ENCODE data around the gene PTPRT. TPM values are rescaled to one million over a fixed set of nuclear protein-coding genes. Genes with fewer than 3 reads are reported as not detected.

PTPRT gene
- total and polyA plus RNA-seq, 2 of the 4 experiments (the other 2 are of a cell fraction) = not detected

GRCh38 chr20:42747765-42748411 lies 441.8 kb downstream of the PTPRT start:
- H4K20me1 ChIP-seq (ENCODE audit: insufficient read depth, low read length) = no peaks in the 10 kb centered on the region
- H4K91ac ChIP-seq (ENCODE audit: insufficient read depth, low read depth, low read length) = no peak overlapping the region
- H3K23ac ChIP-seq (ENCODE audit: low read depth, low read length) = no peak overlapping the region
- H4K5ac ChIP-seq (ENCODE audit: low read depth, low read length) = no peak overlapping the region
- no peak overlapping the region for H2BK5ac ChIP-seq (ENCODE audit: low read depth, low read length, poor library complexity, severe bottlenecking)
- ATAC-seq (ENCODE audit: low read depth) (no peak), DNase-seq (no peak)
- H2BK20ac ChIP-seq (ENCODE audit: low read depth, low read length) = no peak overlapping the region
- H2BK120ac ChIP-seq (ENCODE audit: low read depth, low read length) = no peak overlapping the region
- no peak overlapping the region for H3K27ac ChIP-seq (ENCODE audit: insufficient read depth, low read length)
- H3K4me3 ChIP-seq (ENCODE audit: insufficient read depth, low read depth, low read length) = no peak overlapping the region
- H2AFZ ChIP-seq (replicated peaks; ENCODE audit: low read length, poor library complexity) = no peak overlapping the region
- WGBS, 2 experiments (ENCODE audit: extremely low coverage in 2 of 2, insufficient read length in 1 of 2) = no CpG with 5 or more reads among the region's 2 CpGs
- no peak overlapping the region for H3K18ac ChIP-seq (ENCODE audit: low read depth, low read length)
- H3K9ac ChIP-seq (ENCODE audit: low read depth, low read length) = no peak overlapping the region
- H2AK9ac ChIP-seq (replicated peaks; ENCODE audit: low read depth, low read length, poor library complexity) = no peak overlapping the region
- intact Hi-C loops (cut with micrococcal nuclease) = no loop called here
- H3K27me3 ChIP-seq (ENCODE audit: control insufficient read depth, insufficient read depth, low read length) = no peaks in the 10 kb centered on the region
- H2AK5ac ChIP-seq (ENCODE audit: low read depth, low read length) = no peak overlapping the region
- no peaks in the 10 kb centered on the region for H3K79me1 ChIP-seq (ENCODE audit: low read depth in 1 of 2, low read length in 2 of 2)
- CTCF ChIA-PET = no interaction called here
- POLR2A ChIA-PET (ENCODE audit: unreplicated experiment) = no interaction called here
- TF ChIP-seq SMC3 (IDR thresholded peaks at IDR 0.05; ENCODE audit: low read depth, low read length) = no peak
- TF ChIP-seq MAFK (IDR thresholded peaks at IDR 0.05; ENCODE audit: low read depth, low read length) = no peak
- no peak overlapping the region for H3K56ac ChIP-seq (ENCODE audit: extremely low read depth, insufficient read depth, low read length)
- H3K9me1 ChIP-seq (ENCODE audit: insufficient read depth, low read length) = no peaks in the 10 kb centered on the region
- H3K14ac ChIP-seq (replicated peaks; ENCODE audit: low read depth, low read length) = no peak overlapping the region
- no peak overlapping the region for H3K4me2 ChIP-seq (ENCODE audit: low read depth, low read length)
- no peak overlapping the region for H2BK15ac ChIP-seq (ENCODE audit: low read depth, low read length)
- dilution Hi-C loops (cut with HindIII; ENCODE audit: low sequenced_read_pairs, unreplicated experiment) = no loop called here
- H4K8ac ChIP-seq (ENCODE audit: low read depth in 2 of 2, low read length in 2 of 2) = no peak overlapping the region
- BruUV-seq (replicated peaks) = no TSS peak
- no peaks in the 10 kb centered on the region for H3K4me1 ChIP-seq (ENCODE audit: control insufficient read depth, insufficient read depth, low read length)
- in situ Hi-C loops (cut with MboI; ENCODE audit: low sequenced_read_pairs) = no loop called here
- no peaks in the 10 kb centered on the region for H3K36me3 ChIP-seq (ENCODE audit: control insufficient read depth, insufficient read depth, low read length)
- H3K4ac ChIP-seq (ENCODE audit: low read depth, low read length) = no peak overlapping the region
- peaks cover 32% of the 10 kb centered on the region for H3K9me3 ChIP-seq (ENCODE audit: control insufficient read depth, insufficient read depth, low read length)

Data from IMR-90 (cell line).